Pons (tissue), 1 donor: ENCODE results near the gene PABPN1L.

Experiments used
- DNase-seq: peaks from one replicate; pipeline ENCODE4 v3.0.0-alpha.2; 2016; ENCODE audit warnings: low spot score

PABPN1L gene

GRCh38 chr16:88884569-88885271 is 18.3 kb upstream of the PABPN1L start:
- DNase-seq: no peak

- no peak for DNase-seq
These were observed 17.5 kb upstream of the PABPN1L start for GRCh38 chr16:88883946-88884345.

DNA sequence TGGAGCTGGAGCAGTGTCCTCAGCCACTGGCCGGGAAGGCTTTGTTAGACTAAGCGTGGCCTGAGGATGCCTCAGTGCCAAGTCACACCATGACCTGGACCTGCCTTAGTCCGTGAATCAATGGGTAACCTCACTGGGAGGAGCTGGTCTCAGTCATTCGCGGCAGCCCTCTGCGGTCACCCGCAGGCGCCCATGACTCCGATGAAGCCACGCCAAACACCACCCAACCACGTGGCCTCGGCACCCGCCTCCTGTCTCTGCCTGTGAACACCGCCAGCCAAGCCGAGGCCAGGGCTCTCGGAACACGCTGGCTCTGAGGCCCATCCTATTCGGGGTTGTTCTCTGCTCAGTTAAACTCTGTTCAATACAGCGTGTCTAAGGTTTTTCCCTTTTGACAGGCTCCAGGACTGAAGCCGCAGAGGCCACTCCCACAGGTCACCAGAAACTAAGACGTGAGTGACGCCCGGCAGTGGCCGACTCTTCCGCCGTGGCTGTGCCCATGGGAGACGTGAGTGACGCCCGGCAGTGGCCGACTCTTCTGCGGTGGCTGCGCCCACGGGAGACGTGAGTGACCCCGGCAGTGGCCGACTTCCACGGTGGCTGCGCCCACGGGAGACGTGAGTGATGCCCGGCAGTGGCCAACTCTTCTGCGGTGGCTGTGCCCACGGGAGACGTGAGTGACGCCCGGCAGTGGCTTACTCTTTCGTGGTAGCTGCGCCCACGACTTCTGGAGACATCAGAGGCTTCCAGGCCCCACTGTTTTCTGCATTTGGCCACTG is 16.8 kb upstream of the PABPN1L start:
- no peak for DNase-seq

- no peak for DNase-seq
These were observed 16.0 kb upstream of the PABPN1L start for GRCh38 chr16:88882358-88883030.

DNA sequence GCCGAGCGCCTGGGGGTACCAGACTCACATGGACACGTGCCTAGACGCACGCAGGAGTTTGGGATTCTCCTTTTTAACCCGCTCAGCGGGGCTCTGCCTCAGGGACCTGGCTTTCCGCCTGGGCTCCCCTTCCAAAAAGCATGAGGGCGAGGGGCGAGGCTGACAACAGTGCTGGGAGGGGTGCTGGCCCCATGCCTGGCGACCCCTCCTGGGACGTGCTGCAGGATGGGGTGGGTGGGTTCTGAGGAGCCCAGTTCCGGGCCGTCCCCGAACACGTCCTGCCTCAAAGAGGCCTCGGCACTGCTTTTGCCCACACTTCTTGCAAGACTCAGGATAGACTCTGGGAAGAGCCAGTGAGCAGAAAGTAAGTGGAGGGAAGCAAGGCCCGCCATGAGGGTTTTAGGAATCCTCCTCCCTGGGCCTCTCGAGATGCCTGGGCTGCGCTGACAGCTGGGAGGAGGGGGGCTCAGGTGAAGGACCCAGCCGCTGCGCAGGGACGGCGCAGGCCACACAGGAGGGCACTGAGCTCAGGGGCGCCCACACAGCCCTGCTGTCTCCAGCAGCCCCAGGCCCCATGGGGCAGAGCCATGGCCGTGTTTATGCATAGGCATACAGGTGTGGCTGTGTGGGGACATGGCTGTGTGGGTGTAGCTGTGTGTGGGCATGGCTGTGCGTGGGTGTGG is 15.4 kb upstream of the PABPN1L start:
- no peak for DNase-seq

DNA sequence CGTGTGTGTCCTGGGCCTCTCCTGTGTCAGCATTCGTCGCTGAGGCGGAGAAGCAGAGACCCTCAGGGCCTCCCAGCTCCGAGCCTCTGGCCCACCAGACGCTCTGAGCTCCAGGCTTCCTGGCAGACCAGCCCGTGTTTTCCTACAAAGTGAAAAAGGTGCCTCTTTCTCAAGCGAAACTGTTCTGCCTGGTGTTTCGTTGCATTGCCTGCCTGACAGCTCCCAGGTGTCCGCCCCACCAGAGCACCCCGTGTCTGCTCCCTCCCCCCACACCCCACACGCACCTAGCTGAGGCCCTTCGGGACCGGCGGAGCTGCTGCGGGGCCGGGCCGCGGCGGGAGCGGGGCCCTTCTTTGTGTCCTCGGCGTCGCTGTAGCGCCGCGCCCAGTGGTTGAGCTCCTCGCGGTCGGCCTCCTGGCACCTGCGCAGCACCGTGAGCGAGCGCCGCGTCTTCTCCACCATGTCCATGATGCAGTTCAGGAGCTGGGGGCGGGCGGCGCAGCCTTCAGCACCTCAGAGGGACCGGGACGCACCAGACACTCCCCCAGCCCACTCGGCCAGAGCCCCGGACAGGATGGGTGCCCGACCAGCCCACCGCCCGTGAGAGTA is 14.7 kb upstream of the PABPN1L start:
- no peak for DNase-seq

GRCh38 chr16:88880226-88881006 is 14.0 kb upstream of the PABPN1L start:
- no peak for DNase-seq

- DNase-seq: no peak
These were observed 13.3 kb upstream of the PABPN1L start for GRCh38 chr16:88879788-88880055.

DNA sequence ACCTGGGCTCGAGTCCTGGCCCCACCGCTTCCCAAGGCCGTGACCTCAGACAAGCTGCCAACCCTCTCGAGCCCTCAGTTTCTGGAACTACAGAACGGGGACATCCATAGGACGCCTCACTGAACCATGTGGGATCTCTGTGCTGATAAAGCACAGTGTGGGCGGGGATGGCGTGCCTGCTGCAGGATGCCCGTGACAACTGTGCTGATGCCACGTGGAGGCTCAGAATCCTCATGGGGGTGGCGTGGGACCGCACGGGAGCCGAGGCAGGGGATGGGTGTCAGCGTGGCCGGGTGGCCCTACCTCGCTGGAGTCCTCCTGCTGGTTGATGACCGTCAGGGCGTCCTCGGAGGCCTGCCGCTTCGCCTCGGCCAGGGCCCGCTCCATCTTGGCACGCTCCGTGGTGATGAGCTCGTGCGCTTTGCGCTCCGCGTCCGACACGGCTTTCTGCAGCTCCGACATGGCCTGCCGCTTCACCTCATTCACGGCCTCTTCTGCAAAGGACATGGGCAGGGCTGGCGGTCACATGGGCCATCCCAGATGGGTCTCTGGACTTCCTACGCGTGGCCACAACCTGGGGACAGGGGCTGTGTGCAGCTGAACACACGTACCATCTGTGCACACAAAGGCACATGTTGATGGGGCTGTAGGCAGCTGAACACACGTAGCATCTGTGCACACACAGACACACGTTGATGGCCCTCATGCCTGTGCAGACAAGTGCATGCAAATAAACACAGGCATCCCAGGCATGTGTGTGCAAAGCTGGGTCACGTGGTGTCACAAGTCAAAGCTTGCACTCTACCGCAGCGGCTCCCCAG is 12.7 kb upstream of the PABPN1L start:
- DNase-seq: no peak

GRCh38 chr16:88878356-88878755 is 11.9 kb upstream of the PABPN1L start:
- DNase-seq: no peak

DNA sequence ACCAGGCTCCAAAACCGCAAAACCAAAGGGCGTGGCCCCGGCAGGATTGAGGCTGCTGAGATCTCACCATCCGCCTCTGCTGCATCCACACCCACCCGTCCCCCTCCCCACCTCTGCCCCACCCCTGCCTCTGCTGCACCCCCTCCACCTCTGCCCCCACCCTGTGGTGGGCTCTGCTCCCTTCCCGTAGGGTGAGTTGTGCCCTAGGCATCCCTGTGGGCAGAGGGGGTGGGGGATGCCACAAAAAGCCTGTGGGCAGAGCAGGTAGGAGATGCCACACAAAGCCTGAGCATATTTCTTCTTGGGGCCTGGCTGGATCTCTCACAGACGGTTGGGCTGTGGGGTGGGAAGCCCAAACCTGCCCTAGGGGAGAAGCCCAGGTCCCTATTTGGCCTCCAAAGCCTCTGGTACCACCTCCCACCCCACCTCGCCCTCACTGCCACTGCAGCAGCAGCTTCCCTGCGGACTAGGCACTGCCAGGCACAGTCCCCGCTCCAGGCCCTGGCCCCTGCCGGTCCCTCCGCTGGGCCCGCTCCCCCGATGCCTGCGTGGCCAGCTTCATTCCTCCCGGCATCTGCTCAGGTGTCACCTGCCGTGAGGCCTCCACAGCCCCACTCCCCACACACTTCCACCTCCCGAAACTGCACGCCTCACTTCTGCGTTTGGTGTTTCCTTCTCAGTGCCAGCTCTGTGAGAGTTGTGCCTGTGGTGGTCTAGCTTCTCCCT is 11.3 kb upstream of the PABPN1L start:
- no peak for DNase-seq

DNA sequence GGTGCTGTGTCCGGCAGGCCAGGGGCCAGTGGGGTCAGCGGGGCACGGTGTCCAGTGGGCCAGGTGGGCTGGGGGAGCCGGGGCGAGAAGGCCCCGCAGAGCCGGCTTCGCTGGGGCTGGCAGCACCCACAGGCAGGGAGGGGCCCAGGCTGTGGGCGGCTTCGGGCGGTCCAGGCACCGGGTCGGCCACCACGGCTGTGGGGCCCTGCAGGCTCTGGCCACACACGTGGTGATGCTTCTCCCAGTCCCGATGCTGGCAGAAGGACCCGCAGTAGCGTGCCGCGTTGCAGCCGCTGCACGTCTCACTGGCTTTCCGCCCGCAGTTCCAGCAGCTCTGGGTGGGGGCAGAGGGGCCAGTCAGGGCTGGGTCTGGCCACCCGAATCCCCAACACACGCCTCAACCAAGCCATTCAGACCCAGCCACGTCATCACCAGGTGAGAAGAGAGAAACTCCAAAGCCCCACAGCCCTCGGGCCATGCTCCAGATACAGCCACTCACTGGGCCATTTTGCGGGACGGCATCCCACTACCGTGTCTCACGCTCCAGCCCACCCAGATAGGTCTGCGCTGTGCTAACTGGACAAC is 10.6 kb upstream of the PABPN1L start:
- no peak for DNase-seq

DNA sequence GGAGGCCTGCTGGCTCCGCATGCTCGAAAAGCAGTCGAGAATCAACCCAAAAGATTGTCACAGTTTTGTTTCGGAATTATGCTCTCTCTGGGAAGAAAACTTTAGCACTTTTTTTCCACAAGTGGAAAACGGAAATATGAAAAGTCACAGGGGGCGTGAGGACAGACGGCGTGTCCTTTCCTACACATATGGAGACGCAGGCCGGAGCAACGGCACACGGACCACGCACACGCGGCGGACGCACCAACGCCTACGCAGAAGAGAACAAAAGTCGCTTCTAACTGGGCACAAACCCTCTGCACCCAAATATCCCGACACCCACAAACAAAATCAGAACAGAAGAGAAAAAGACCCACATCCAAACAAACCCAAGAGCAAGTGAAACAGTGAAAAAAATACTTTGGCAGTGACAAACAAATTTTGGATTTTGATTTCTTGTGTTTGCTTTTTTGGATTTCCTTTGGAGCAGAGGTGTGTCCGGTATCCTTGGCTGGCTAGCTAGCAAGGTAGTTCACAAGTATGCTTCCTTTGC is 9.3 kb upstream of the PABPN1L start:
- DNase-seq: no peak

DNA sequence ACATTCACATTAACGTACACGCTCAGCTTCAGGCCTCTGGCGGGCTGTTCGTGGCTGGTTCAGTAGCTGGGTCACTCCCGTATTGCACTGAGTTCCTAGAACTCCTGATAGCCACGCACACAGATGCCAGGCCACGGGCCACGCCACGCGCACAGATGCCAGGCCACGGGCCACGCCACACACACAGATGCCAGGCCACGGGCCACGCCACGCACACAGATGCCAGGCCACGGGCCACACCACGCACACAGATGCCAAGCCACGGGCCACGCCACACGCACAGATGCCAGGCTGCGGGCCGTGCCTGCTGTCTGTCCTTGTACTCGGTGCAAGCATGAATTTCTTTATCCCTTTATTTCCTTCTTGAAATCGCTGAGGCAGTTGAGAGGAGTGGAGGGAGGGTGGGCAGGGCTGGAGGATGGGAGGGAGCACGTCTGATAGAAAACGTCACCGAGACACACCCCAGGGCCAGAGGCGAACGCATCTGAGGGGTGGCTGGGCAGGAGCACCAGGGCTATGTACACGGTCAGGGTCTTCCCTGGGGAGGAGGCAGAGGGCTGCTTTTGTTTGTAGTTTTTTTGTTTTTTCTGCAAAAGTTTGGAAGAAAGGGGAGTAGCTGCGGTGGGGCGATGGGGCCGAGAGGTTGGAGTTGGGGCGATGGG is 8.6 kb upstream of the PABPN1L start:
- DNase-seq: no peak

DNA sequence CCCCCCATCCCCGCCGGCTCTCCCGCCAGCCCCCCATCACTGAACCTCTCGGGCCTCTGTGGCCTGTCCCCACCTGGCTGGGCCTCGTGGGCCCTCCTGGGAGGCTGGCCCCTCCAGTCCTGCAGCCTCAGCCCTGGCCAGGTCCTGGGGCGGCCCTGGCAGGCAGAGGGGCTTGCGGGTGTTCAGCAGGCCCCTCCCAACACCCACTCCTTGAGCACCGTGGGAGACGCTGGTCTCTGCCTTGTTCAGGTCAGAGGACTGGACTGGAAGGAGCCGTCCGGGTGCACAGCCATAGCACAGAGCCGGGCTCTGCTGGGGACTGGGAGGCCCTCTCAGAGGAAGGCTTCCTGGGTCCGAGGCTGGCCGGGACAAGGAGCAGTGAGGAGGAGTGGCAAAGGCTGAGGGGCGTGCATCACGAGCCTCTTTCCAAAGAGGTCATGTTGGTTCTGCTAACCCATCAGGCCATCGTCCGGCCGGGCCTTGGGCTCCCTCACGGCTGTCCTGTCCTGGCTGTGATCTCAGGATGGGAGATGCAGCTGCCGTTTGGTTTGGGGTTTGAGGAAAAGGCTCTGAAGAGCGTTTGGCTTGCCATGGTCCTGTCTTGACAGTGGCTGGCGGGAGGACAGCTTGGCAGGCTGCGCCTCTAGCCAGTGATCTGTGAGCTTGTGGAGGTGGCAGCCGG is 6.3 kb upstream of the PABPN1L start:
- no peak for DNase-seq

DNA sequence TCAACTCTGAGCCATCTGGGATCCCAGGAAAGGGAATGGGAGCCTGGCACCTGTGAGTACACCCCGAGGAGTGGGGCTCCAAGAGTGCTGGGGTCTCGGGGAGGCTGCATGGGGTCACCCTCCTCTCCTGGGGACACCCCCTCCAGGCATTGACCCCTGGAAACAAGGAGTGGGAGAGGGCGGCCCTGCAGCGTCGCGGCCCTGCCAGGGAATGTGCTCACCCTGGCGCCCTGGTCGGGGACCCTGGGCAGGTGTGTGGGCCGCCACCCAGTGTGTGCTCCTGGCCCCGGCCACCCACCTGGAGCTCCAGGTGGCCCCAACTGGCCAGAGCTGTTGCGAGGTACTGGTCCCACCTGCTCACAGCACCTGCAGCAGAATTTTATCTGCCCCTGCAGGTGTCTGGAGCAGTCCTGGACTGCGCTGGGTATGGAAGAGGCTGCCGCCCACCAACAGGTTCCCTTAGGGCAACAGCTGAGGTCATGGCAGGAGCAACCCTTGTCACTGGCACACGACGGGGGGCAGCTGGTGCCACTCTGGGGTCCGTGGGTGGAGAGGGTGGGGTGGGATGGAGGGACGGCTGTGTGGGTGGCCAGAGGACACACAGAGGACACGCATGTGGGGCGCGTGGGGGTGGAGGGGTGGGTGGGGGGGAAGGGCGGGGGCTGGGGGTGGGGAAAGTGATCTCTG is 5.4 kb upstream of the PABPN1L start:
- no peak for DNase-seq

GRCh38 chr16:88871349-88871702 is 4.9 kb upstream of the PABPN1L start:
- DNase-seq: no peak
